Fibroblast of lung (primary cell): ENCODE data around the gene SULT1C3. TPM values are rescaled to one million over a fixed set of nuclear protein-coding genes. Genes with fewer than 3 reads are reported as not detected.
A peak's percentile ranks its signal among the peaks of the same experiment; 100 is the strongest.

Source experiments
- DNase-seq, 2 donors: peaks; one replicate each; pipeline versions ENCODE4 v3.0.0 to v3.0.0-alpha.2; 2010; ENCODE audit warnings: low read depth in 2 of 2
- H2AFZ ChIP-seq: 2 replicates; pipeline ENCODE4 v1.5.1; 2012; ENCODE audit warnings: low read length, control low read depth, inconsistent platforms
- H3K27ac ChIP-seq: 2 replicates; pipeline ENCODE4 v1.5.1; 2011; ENCODE audit warnings: low read length, control low read depth; ENCODE audit not compliant: insufficient read depth
- H3K27me3 ChIP-seq: 2 replicates; pipeline ENCODE4 v1.5.1; 2011; ENCODE audit warnings: mild to moderate bottlenecking, low read length; ENCODE audit not compliant: control insufficient read depth, insufficient read depth
- H3K36me3 ChIP-seq: 2 replicates; pipeline ENCODE4 v1.5.1; 2011; ENCODE audit warnings: low read length; ENCODE audit not compliant: control insufficient read depth, insufficient read depth
- H3K4me1 ChIP-seq: 2 replicates; pipeline ENCODE4 v1.5.1; 2011; ENCODE audit warnings: low read length; ENCODE audit not compliant: control insufficient read depth, insufficient read depth; ENCODE audit errors: extremely low read depth
- H3K4me2 ChIP-seq: 2 replicates; pipeline ENCODE4 v1.5.1; 2011; ENCODE audit warnings: low read length, control low read depth; ENCODE audit not compliant: insufficient read depth; ENCODE audit errors: extremely low read depth
- H3K4me3 ChIP-seq, 4 experiments: fragments of 200-600 bp in 1 of 4; sonication (generic) in 1 of 4; replicated peaks in 1 of 4; 2 replicates each; pipeline ENCODE4 v1.5.1; 2011 to 2016; ENCODE audit warnings: low read length in 4 of 4, low read depth in 3 of 4, mild to moderate bottlenecking in 3 of 4, control low read depth in 2 of 4, inconsistent platforms in 1 of 4, mixed read lengths in 1 of 4; ENCODE audit not compliant: insufficient read depth in 1 of 4; ENCODE audit errors: control extremely low read depth in 1 of 4
- H3K79me2 ChIP-seq: 2 replicates; pipeline ENCODE4 v1.5.1; 2012; ENCODE audit warnings: mild to moderate bottlenecking, low read length, inconsistent platforms; ENCODE audit not compliant: control insufficient read depth, insufficient read depth
- H3K9ac ChIP-seq: 2 replicates; pipeline ENCODE4 v1.5.1; 2011; ENCODE audit warnings: mild to moderate bottlenecking, low read length, control low read depth; ENCODE audit not compliant: insufficient read depth
- H3K9me3 ChIP-seq: 2 replicates; pipeline ENCODE4 v1.5.1; 2012; ENCODE audit warnings: low read depth, low read length; ENCODE audit not compliant: control insufficient read depth, insufficient read depth
- H4K20me1 ChIP-seq: 2 replicates; pipeline ENCODE4 v1.5.1; 2011; ENCODE audit warnings: low read length; ENCODE audit not compliant: control insufficient read depth, insufficient read depth; ENCODE audit errors: extremely low read depth
- EZH2 ChIP-seq: IDR thresholded peaks from 2 replicates; pipeline ENCODE4 v1.5.1; 2012; ENCODE audit warnings: low read length, control low read depth, mild to moderate bottlenecking; ENCODE audit errors: missing control alignments
- polyA minus RNA-seq: library from RNA; depleted of rRNA, polyadenylated mRNA; stranded (reverse); fragments of >200 nt; gene quantifications from 2 replicates; pipeline ENCODE4 v1.2.3, GENCODE V29; 2011; ENCODE audit warnings: low replicate concordance
- polyA plus RNA-seq, 2 donors: library from polyadenylated mRNA; depleted of rRNA in 1 of 2; stranded (reverse) in 1 of 2; unstranded in 1 of 2; fragments of >200 nt; gene quantifications; 2 replicates each; pipeline ENCODE4 v1.2.1, GENCODE V29; 2011 to 2012; ENCODE audit warnings: missing spikeins in 1 of 2
- total RNA-seq: library from RNA; depleted of rRNA; stranded (reverse); fragments of >200 nt; gene quantifications from 2 replicates; pipeline ENCODE4 v1.2.1, GENCODE V29; 2014
- TF ChIP-seq, protein P1 (sequence below), 2 donors: IDR thresholded peaks in 1 of 2; conservative IDR thresholded peaks in 1 of 2; 1 replicate in 1 of 2; 2 replicates in 1 of 2; pipeline ENCODE4 v1.5.1; 2011 to 2012; ENCODE audit warnings: low read length in 2 of 2, control low read depth in 1 of 2, inconsistent platforms in 1 of 2, low read depth in 1 of 2, mild to moderate bottlenecking in 1 of 2

The SULT1C3 gene
- not detected in 2 replicates for total RNA-seq
- not detected in 2 replicates for polyA plus RNA-seq
- polyA plus RNA-seq (2012): not detected in 2 replicates
- polyA minus RNA-seq: not detected in 2 replicates

- Histone ChIP-seq H3K79me2 (no peaks in the 10 kb centered on the region), H3K27me3 (no peaks in the 10 kb centered on the region), H3K27ac (no peak within 1 kb of the TSS), H3K9me3 (no peaks in the 10 kb centered on the region), H2AFZ (no peak within 1 kb of the TSS), H4K20me1 (no peaks in the 10 kb centered on the region), H3K4me2 (no peak within 1 kb of the TSS), H3K4me3 (no peak within 1 kb of the TSS), H3K4me1 (no peaks in the 10 kb centered on the region), H3K9ac (no peak within 1 kb of the TSS), H3K36me3 (no peaks in the 10 kb centered on the region)
- DNase-seq: no peak
- TF ChIP-seq, protein P1, sequence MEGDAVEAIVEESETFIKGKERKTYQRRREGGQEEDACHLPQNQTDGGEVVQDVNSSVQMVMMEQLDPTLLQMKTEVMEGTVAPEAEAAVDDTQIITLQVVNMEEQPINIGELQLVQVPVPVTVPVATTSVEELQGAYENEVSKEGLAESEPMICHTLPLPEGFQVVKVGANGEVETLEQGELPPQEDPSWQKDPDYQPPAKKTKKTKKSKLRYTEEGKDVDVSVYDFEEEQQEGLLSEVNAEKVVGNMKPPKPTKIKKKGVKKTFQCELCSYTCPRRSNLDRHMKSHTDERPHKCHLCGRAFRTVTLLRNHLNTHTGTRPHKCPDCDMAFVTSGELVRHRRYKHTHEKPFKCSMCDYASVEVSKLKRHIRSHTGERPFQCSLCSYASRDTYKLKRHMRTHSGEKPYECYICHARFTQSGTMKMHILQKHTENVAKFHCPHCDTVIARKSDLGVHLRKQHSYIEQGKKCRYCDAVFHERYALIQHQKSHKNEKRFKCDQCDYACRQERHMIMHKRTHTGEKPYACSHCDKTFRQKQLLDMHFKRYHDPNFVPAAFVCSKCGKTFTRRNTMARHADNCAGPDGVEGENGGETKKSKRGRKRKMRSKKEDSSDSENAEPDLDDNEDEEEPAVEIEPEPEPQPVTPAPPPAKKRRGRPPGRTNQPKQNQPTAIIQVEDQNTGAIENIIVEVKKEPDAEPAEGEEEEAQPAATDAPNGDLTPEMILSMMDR (conservative IDR thresholded peaks at IDR 0.05 in 1 of 2, IDR thresholded peaks at IDR 0.05 in 1 of 2; ENCODE audit: low read depth in 1 of 2, low read length in 2 of 2): no peak
- TF ChIP-seq EZH2: no peak
These were observed at the start of gene SULT1C3 for GRCh38 chr2:108239786-108240185. Gene SULT1C3, plus strand, starts transcription at chr2:108239968. Its CDS starts 7,227 bp downstream, at chr2:108247195.

DNA sequence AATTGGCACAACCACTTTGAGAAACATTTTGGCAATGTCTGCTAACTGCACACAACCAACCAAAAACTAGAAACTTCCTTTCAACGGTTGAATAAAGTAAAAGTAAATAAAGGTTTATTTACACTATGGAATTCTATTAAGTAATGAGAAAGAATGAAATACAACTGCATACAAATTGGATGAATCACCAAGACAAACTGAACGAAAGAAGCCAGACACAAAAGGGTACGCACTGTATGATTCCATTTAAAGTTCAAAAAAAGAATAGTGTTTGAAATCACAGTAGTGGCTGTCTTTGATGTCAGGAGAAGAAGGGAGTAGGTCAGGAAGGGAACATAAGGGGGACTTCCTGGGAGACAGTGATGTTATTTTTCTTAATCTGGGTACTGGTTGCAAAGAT, 46.5 kb upstream of the SULT1C3 start:
- no peak overlapping the region for H3K4me3 ChIP-seq
- no peak overlapping the region for H3K4me2 ChIP-seq
- no peaks in the 10 kb centered on the region for H3K79me2 ChIP-seq
- H3K27me3 ChIP-seq: no peaks in the 10 kb centered on the region
- no peaks in the 10 kb centered on the region for H3K9me3 ChIP-seq
- H2AFZ ChIP-seq: no peak overlapping the region
- H3K27ac ChIP-seq: no peak overlapping the region
- H4K20me1 ChIP-seq: no peaks in the 10 kb centered on the region
- no peaks in the 10 kb centered on the region for H3K36me3 ChIP-seq
- TF ChIP-seq EZH2: no peak
- TF ChIP-seq, protein P1 (conservative IDR thresholded peaks at IDR 0.05 in 1 of 2, IDR thresholded peaks at IDR 0.05 in 1 of 2; ENCODE audit: low read depth in 1 of 2, low read length in 2 of 2): no peak
- H3K9ac ChIP-seq: no peak overlapping the region
- no peaks in the 10 kb centered on the region for H3K4me1 ChIP-seq
- DNase-seq: peak in 1 of 2 donors; percentile 26

GRCh38 chr2:108194409-108195132, 45.2 kb upstream of the SULT1C3 start:
- Histone ChIP-seq H3K27me3 (no peaks in the 10 kb centered on the region), H3K4me2 (no peak overlapping the region), H4K20me1 (no peaks in the 10 kb centered on the region), H3K36me3 (no peaks in the 10 kb centered on the region), H3K9ac (no peak overlapping the region), H3K4me3 (no peak overlapping the region), H3K79me2 (no peaks in the 10 kb centered on the region), H3K4me1 (no peaks in the 10 kb centered on the region), H3K27ac (no peak overlapping the region), H3K9me3 (no peaks in the 10 kb centered on the region), H2AFZ (no peak overlapping the region)
- peak in 1 of 2 donors; percentile 17 for DNase-seq
- TF ChIP-seq EZH2: no peak
- TF ChIP-seq, protein P1 (conservative IDR thresholded peaks at IDR 0.05 in 1 of 2, IDR thresholded peaks at IDR 0.05 in 1 of 2; ENCODE audit: low read depth in 1 of 2, low read length in 2 of 2): peak in 1 of 2 donors; percentile 35
